ENCODE measurements around the gene FASTKD3. TPM values are rescaled to one million over a fixed set of nuclear protein-coding genes. Genes with fewer than 3 reads are reported as not detected.

FASTKD3 gene
- total and polyA plus RNA-seq, 2 of the 4 experiments (the other 2 are of a cell fraction) = 8.4 to 12.7 TPM

- no peak overlapping the region for H3K4me3 ChIP-seq (ENCODE audit: insufficient read depth, low read depth, low read length)
- no peak overlapping the region for H3K4me2 ChIP-seq (ENCODE audit: low read depth, low read length)
- H2AFZ ChIP-seq (replicated peaks; ENCODE audit: low read length, poor library complexity) = no peak overlapping the region
- no peak overlapping the region for H3K27ac ChIP-seq (ENCODE audit: insufficient read depth, low read length)
- H3K4ac ChIP-seq (ENCODE audit: low read depth, low read length) = no peak overlapping the region
- no peak overlapping the region for H2BK5ac ChIP-seq (ENCODE audit: low read depth, low read length, poor library complexity, severe bottlenecking)
- in situ Hi-C loops (cut with MboI; ENCODE audit: low sequenced_read_pairs) = no loop called here
- ATAC-seq (ENCODE audit: low read depth) (no peak), DNase-seq (no peak)
- no CpG with 5 or more reads among the region's 2 CpGs for WGBS, 2 experiments (ENCODE audit: extremely low coverage in 2 of 2, insufficient read length in 1 of 2)
- no peak overlapping the region for H4K91ac ChIP-seq (ENCODE audit: insufficient read depth, low read depth, low read length)
- ChIA-PET CTCF (no interaction called here), POLR2A (ENCODE audit: unreplicated experiment) (no interaction called here)
- H3K56ac ChIP-seq (ENCODE audit: extremely low read depth, insufficient read depth, low read length) = no peak overlapping the region
- H3K9me3 ChIP-seq (ENCODE audit: control insufficient read depth, insufficient read depth, low read length) = peaks cover 6% of the 10 kb centered on the region
- no peak overlapping the region for H3K14ac ChIP-seq (replicated peaks; ENCODE audit: low read depth, low read length)
- no peak overlapping the region for H2AK5ac ChIP-seq (ENCODE audit: low read depth, low read length)
- H3K79me1 ChIP-seq (ENCODE audit: low read depth in 1 of 2, low read length in 2 of 2) = no peaks in the 10 kb centered on the region
- no peaks in the 10 kb centered on the region for H4K20me1 ChIP-seq (ENCODE audit: insufficient read depth, low read length)
- no peak overlapping the region for H3K9ac ChIP-seq (ENCODE audit: low read depth, low read length)
- H2BK20ac ChIP-seq (ENCODE audit: low read depth, low read length) = no peak overlapping the region
- H3K36me3 ChIP-seq (ENCODE audit: control insufficient read depth, insufficient read depth, low read length) = peaks cover 1% of the 10 kb centered on the region; the same call in 1 of the 2 replicates
- H2BK15ac ChIP-seq (ENCODE audit: low read depth, low read length) = no peak overlapping the region
- no peak overlapping the region for H4K5ac ChIP-seq (ENCODE audit: low read depth, low read length)
- no peak overlapping the region for H3K23ac ChIP-seq (ENCODE audit: low read depth, low read length)
- H3K18ac ChIP-seq (ENCODE audit: low read depth, low read length) = no peak overlapping the region
- no peak overlapping the region for H2AK9ac ChIP-seq (replicated peaks; ENCODE audit: low read depth, low read length, poor library complexity)
- H3K27me3 ChIP-seq (ENCODE audit: control insufficient read depth, insufficient read depth, low read length) = no peaks in the 10 kb centered on the region
- BruUV-seq (replicated peaks) = no TSS peak
- intact Hi-C loops (cut with micrococcal nuclease) = no loop called here
- no peaks in the 10 kb centered on the region; the same call in 1 of the 2 replicates for H3K9me1 ChIP-seq (ENCODE audit: insufficient read depth, low read length)
- dilution Hi-C loops (cut with HindIII; ENCODE audit: low sequenced_read_pairs, unreplicated experiment) = no loop called here
- no peak overlapping the region for H4K8ac ChIP-seq (ENCODE audit: low read depth in 2 of 2, low read length in 2 of 2)
- H2BK120ac ChIP-seq (ENCODE audit: low read depth, low read length) = no peak overlapping the region
- TF ChIP-seq SMC3 (IDR thresholded peaks at IDR 0.05; ENCODE audit: low read depth, low read length) (no peak), POLR2A (IDR thresholded peaks at IDR 0.05; ENCODE audit: low read depth, low read length) (no peak), RAD21 (IDR thresholded peaks at IDR 0.05; ENCODE audit: low read length) (no peak), CEBPB (IDR thresholded peaks at IDR 0.05; ENCODE audit: low read depth, low read length) (no peak), RCOR1 (IDR thresholded peaks at IDR 0.05; ENCODE audit: insufficient replicate concordance, low read length) (no peak), USF2 (IDR thresholded peaks at IDR 0.05; ENCODE audit: low read depth, low read length) (no peak), MAZ (IDR thresholded peaks at IDR 0.05; ENCODE audit: borderline replicate concordance, low read depth, low read length) (no peak)
- H3K4me1 ChIP-seq (ENCODE audit: control insufficient read depth, insufficient read depth, low read length) = no peaks in the 10 kb centered on the region
Observed at GRCh38 chr5:7910738-7911428, 42.1 kb upstream of the FASTKD3 start.

Measured in IMR-90 (cell line).